HG02588 (cell line): ENCODE results near the gene FLNB.
A peak's percentile ranks its signal among the peaks of the same experiment; 100 is the strongest.

Experiments
- ATAC-seq: cut with Tn5 transposase; IDR thresholded peaks from one replicate; pipeline ENCODE4 v1.9.1; 2021; ENCODE audit warnings: mild to moderate bottlenecking, moderate library complexity; ENCODE audit not compliant: unreplicated experiment

Gene FLNB

GRCh38 chr3:58176827-58177489, 168.7 kb downstream of the FLNB start:
- no peak for ATAC-seq

DNA sequence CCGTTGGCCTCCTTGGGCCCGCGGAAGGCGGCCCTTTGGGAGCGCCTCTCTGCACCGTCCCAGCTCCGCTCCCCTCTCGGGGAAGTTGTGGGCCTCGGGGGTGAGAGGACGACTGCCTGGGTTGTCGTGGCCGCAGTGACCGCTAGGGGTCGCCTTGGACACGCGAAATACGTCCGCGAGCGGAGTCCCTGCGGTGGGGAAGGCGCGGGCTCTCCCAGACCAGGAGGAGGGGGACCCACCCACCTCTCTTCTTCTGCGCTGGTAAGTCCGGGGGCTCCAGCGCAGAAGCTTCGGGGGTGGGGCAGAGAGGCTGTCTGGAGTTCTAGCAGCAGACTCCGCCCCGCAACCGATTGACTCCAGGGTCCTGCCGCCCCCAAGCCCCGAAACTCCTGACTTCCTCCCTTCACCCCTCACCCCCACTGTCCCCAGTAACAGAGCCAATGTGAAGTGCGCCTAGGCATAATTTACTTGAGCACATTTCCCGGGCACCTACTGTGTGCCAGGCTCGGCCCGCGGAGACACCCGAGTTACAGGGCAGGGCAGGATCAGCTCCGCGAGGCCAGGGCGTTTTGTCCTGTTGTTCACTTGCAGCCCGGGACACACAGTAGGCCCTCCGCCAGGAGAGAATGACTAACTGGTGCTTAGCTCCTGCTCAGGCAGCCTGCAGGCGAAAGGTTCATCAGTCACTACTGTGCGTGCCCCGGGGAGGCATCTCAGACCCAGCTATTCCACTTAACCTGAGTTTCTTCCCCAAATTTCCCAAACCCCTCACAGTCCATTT, 169.7 kb downstream of the FLNB start:
- ATAC-seq = peak; percentile 83

DNA sequence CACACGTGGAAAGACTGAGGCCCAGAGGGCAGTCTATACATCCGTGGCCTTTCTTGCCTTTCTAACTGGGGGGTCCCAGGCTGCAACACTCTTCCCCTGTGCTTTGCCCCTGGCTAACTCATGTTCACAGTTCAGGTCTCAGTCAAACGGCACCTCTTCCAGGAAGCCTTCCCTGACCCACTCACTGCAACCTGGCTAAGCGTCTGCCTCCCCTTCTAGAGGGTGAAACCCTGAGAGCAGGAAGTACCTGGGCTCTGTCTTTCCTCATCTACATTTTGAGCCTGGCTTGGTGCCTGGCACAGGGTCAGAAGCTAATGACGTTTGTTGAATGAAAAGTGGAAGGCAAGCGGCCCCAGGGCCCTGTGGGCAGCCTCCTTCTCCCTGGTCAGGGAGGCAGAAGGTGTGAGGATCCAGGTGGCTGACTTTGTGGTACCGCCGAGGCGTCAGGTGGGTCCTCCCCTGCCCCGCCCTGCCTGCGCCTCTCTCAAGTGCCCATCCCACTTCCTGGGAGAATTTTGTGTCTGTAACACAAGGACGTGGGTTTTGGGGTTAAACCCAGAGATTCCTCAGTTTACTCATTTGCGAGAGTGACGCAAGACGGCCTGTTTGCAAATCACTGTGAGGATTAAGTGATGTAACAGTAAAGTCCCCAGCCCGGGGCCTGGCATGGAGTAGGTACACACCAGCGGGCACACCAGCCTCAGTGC, 170.5 kb downstream of the FLNB start:
- no peak for ATAC-seq

DNA sequence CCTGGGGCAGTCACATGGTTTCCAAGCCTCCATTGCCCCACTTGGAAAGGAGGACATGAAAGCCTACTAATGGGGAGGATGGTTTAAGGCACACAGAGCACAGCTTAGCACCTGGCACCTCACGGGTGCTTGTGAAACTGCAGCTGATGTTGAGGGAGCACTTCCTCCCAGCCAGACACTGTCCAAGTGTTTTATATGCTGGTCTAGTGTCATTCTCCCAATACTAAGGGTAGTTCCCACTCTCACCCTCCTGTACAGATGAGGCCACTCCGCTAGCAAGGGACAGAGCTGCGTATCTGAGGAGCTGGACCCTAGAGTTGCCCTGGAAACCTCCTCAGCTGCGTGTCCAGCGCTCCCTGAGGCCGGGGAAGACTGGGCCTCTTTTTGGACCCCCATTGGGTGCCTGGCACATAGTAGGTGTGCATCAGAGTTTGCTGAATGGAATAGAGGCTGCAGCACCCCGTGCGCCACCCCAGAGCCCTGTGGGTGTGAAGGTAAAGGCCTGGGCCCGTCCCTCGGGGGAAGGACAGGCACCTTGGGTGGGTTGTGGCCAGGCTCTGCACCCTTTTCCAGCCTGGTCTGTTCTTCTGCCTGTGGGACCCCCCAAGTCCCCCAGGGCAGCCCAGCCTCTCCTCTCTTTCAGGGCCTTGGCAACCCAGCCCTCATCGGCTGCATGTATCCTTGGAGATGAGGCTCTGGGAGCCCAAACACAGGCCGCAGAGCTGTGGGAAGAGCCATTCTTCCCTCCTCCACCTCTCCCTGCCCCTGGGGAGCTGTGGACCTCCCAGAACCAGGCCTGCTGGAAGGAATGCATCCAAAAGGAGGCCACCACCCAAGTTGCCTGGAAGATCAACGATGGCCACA, 171.2 kb downstream of the FLNB start:
- ATAC-seq = no peak

GRCh38 chr3:58180099-58180880, 172.1 kb downstream of the FLNB start:
- ATAC-seq = no peak

DNA sequence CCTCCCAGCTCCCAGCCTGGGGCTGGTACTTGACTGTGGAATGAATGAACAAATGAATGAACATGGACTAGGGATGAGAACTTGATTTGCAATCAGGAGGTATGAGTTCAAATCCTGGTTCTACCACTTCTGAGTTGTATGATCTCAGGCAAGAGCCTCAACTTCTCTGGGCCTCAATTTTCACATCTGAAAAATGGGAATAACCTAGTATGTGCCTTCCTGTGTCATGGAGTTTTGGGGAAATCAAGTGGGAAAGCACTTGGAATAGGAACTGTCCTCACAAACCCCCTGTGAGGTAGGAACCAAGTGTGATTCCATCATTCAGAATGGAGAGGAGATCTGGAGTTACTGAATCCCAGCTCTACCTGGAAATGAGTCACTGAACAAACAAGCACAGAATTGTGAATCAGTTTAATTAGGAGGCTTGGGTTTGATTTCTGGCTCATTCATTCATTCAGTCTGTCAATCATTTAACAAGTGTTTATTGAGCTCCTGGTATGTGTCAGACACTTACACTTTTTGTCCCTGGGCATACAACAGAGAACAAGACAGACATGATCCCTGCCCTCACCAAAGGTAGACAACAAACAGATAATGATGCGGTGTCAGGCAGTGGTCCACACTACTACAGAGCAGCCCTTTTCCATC, 172.8 kb downstream of the FLNB start:
- no peak for ATAC-seq

DNA sequence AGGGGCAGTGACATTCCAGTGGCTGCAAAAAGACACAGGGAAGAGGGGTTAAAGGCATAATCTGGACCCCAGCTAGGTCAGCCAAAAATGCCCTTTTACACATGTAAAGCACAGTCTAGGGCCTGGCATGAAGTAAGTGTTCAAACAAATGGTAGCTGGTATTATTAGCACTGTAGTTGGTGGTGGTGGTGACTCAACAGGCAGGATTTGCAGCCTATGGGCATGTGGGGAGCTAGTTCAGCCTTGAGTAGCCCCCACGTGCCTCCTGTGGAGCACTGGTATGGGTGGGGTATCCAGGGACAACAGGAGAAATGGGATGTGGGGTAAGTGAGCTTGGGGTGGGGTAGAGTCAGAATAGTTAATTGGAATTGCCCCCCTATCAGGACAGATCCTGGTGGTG, 175.0 kb downstream of the FLNB start:
- ATAC-seq = no peak

- no peak for ATAC-seq
Observed at GRCh38 chr3:58183891-58184290, 175.7 kb downstream of the FLNB start.

GRCh38 chr3:58184309-58184981, 176.2 kb downstream of the FLNB start:
- no peak for ATAC-seq

- no peak for ATAC-seq
Observed at GRCh38 chr3:58184982-58185360, 176.7 kb downstream of the FLNB start.

GRCh38 chr3:58188173-58188564, 179.9 kb downstream of the FLNB start:
- ATAC-seq = no peak

DNA sequence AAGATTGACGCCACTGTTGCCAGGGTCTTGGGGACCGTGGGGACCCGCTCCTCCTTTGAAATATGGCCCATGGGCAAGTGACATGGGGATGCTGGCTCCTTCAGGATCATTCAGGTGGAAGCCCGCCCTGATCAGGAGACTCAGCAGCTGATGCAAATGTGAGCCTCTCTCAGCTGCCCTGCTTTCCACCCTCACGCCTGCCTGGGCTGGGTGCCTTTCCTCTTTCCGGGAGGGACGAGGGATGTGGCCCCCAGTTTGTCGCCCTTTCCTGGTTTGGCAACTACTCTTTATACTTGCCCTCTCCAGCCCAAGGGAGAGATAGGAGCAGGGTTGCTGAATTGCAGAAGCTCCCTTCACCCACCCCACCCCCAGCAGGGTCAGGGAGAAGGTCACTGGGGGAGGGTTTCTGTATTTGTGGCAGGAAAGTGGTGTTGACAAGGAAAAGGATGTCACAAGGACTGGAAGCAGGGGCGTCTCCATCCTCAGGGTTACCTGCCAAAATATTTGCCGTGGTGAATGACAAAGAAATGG, 180.8 kb downstream of the FLNB start:
- no peak for ATAC-seq

GRCh38 chr3:58189691-58190090, 181.5 kb downstream of the FLNB start:
- no peak for ATAC-seq

DNA sequence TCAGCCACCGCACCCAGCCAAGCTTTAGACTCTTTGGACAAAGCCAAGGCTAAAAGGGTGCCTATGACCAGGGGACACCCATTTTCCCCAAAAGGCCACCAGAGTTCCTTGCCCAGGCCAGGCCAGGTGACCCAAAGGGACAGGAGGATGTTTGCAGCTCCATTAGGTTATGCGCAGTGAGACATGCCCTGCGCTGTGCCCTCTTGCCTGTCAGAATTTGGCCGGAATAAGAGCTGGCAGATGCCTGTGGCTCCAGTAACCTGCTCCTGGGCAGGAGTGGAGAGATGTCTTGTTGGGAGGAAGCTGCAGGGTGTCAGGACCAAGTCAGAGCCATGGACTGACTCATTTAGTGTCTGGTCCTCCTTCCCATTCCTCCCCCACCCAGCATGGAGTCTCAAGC, 182.1 kb downstream of the FLNB start:
- ATAC-seq = no peak

- no peak for ATAC-seq
Observed at GRCh38 chr3:58190882-58191281, 182.7 kb downstream of the FLNB start.

DNA sequence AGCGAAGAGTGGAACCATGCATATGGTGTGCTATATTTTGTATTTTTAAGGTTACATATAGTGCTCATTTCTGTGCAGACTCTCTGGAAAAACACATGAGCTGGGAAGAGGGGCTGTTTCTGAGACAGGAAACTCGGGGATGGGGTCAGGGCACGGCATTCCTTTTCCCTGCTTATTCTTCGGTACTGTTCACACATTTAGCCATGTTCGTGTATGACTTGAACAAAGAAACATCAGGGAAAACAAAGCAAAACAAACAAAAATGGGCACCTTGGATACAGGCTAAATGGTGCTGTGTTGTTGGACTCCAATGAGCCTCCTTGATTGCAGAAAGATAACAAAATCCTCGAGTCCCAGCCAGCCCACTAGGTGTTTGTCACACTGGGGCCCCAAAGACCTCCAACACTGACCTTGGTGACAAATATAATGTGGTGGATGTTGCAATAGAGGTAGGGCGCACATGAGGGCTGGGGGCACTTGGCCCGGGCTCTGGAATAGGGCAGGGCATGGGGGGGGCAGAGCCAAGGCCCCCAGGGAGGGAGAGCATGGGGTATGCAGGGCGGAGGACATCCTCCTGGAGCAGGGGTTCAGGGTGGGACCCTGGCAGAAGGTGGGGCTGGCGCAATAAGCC, 183.3 kb downstream of the FLNB start:
- ATAC-seq = no peak

DNA sequence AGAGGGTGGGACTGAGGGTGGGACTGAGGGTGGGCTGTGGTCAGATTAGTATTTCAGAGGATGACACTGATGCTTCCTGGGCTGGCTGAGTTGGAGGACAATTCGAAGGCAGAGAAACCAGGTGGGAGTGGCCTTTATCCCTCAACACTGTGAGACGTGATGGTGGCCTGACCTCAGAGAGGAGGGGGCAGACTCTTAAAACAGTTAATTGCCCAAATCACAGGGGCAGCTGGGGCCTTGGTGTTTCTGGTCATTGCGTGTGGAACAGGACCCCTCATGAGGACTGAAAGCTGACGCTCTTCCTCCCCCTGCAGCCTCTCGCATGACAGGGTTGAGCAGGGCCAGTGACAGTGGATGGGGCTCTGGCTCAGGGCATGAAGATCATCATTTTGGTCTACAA, 183.8 kb downstream of the FLNB start:
- ATAC-seq = no peak

- ATAC-seq = no peak
Observed at GRCh38 chr3:58193682-58194407, 185.6 kb downstream of the FLNB start.
